ENCODE measurements around the gene ZC3H10. TPM values are rescaled to one million over a fixed set of nuclear protein-coding genes. Genes with fewer than 3 reads are reported as not detected.

The ZC3H10 gene
- total RNA-seq, 1 experiment from 2014 or later: 5.6 TPM

- Histone ChIP-seq H3K9me2 (replicated peaks; ENCODE audit: low read length) (no peaks in the 10 kb centered on the region), H3K27ac (ENCODE audit: low read length) (no peak overlapping the region), H3K79me2 (ENCODE audit: low read length) (no peaks in the 10 kb centered on the region), H4K20me1 (ENCODE audit: low read length) (no peaks in the 10 kb centered on the region), H3K9ac (ENCODE audit: low read length) (no peak overlapping the region), H3K4me1 (ENCODE audit: insufficient read depth, low read length) (peaks cover 11% of the 10 kb centered on the region), H3F3A (ENCODE audit: low read length, unreplicated experiment) (no peaks in the 10 kb centered on the region), H3K9me3 (ENCODE audit: low read length) (no peaks in the 10 kb centered on the region), H3K36me3 (ENCODE audit: low read depth, low read length) (peaks cover 34% of the 10 kb centered on the region), H2AFZ (ENCODE audit: low read length) (no peak overlapping the region), H3K27me3 (ENCODE audit: low read length) (no peaks in the 10 kb centered on the region), H3K4me2 (ENCODE audit: low read length) (no peak overlapping the region), H3K4me3 (ENCODE audit: low read length) (no peak overlapping the region)
- DNase-seq (no peak), ATAC-seq (no peak)
- intact Hi-C loops (cut with micrococcal nuclease): no loop called here
- no TSS peak for BruUV-seq (replicated peaks)
- CTCF ChIA-PET: no interaction called here
- POLR2A ChIA-PET (ENCODE audit: unreplicated experiment): no interaction called here
- TF ChIP-seq CTCF (conservative IDR thresholded peaks at IDR 0.05; ENCODE audit: low read depth, low read length) (no peak), EZH2phosphoT487 (IDR thresholded peaks at IDR 0.05; ENCODE audit: borderline replicate concordance, low read length) (no peak), EZH2 (IDR thresholded peaks at IDR 0.05; ENCODE audit: low read length, unreplicated experiment) (no peak)
These were observed 27.2 kb downstream of the ZC3H10 start for GRCh38 chr12:56145217-56145616.

- Histone ChIP-seq H3K4me3 (ENCODE audit: low read length) (no peak overlapping the region), H3K9me3 (ENCODE audit: low read length) (no peaks in the 10 kb centered on the region), H3K36me3 (ENCODE audit: low read depth, low read length) (peaks cover 30% of the 10 kb centered on the region), H3K27me3 (ENCODE audit: low read length) (no peaks in the 10 kb centered on the region), H4K20me1 (ENCODE audit: low read length) (no peaks in the 10 kb centered on the region), H3K9ac (ENCODE audit: low read length) (no peak overlapping the region), H3K4me1 (ENCODE audit: insufficient read depth, low read length) (peaks cover 20% of the 10 kb centered on the region), H3K79me2 (ENCODE audit: low read length) (no peaks in the 10 kb centered on the region), H2AFZ (ENCODE audit: low read length) (no peak overlapping the region), H3K27ac (ENCODE audit: low read length) (no peak overlapping the region), H3K9me2 (replicated peaks; ENCODE audit: low read length) (no peaks in the 10 kb centered on the region), H3K4me2 (ENCODE audit: low read length) (peak overlapping the region; percentile 7; the same call in 1 of the 2 replicates), H3F3A (ENCODE audit: low read length, unreplicated experiment) (peaks cover 3% of the 10 kb centered on the region)
- ChIA-PET CTCF (no interaction called here), POLR2A (ENCODE audit: unreplicated experiment) (no interaction called here)
- BruUV-seq (replicated peaks): TSS peak; percentile 13
- DNase-seq: peak; percentile 50
- no peak for TF ChIP-seq EZH2 (IDR thresholded peaks at IDR 0.05; ENCODE audit: low read length, unreplicated experiment)
- no peak for TF ChIP-seq CTCF (conservative IDR thresholded peaks at IDR 0.05; ENCODE audit: low read depth, low read length)
- no peak for TF ChIP-seq EZH2phosphoT487 (IDR thresholded peaks at IDR 0.05; ENCODE audit: borderline replicate concordance, low read length)
- intact Hi-C loops (cut with micrococcal nuclease): no loop called here
- peak; percentile 63 for ATAC-seq
These were observed 28.7 kb downstream of the ZC3H10 start for GRCh38 chr12:56146492-56147460.

- Histone ChIP-seq H4K20me1 (ENCODE audit: low read length) (no peaks in the 10 kb centered on the region), H3K79me2 (ENCODE audit: low read length) (peaks cover 12% of the 10 kb centered on the region), H2AFZ (ENCODE audit: low read length) (no peak overlapping the region), H3K27ac (ENCODE audit: low read length) (no peak overlapping the region), H3K36me3 (ENCODE audit: low read depth, low read length) (no peaks in the 10 kb centered on the region; the same call in 1 of the 2 replicates), H3K4me2 (ENCODE audit: low read length) (no peak overlapping the region), H3K9ac (ENCODE audit: low read length) (no peak overlapping the region), H3K9me3 (ENCODE audit: low read length) (no peaks in the 10 kb centered on the region), H3K27me3 (ENCODE audit: low read length) (no peaks in the 10 kb centered on the region), H3K4me1 (ENCODE audit: insufficient read depth, low read length) (peaks cover 29% of the 10 kb centered on the region), H3K9me2 (replicated peaks; ENCODE audit: low read length) (no peaks in the 10 kb centered on the region), H3F3A (ENCODE audit: low read length, unreplicated experiment) (peaks cover 3% of the 10 kb centered on the region), H3K4me3 (ENCODE audit: low read length) (no peak overlapping the region)
- no peak for ATAC-seq
- TF ChIP-seq EZH2phosphoT487 (IDR thresholded peaks at IDR 0.05; ENCODE audit: borderline replicate concordance, low read length) (no peak), CTCF (conservative IDR thresholded peaks at IDR 0.05; ENCODE audit: low read depth, low read length) (no peak), EZH2 (IDR thresholded peaks at IDR 0.05; ENCODE audit: low read length, unreplicated experiment) (no peak)
- ChIA-PET POLR2A (ENCODE audit: unreplicated experiment) (no interaction called here), CTCF (no interaction called here)
- intact Hi-C loops (cut with micrococcal nuclease): no loop called here
- no TSS peak for BruUV-seq (replicated peaks)
- DNase-seq: peak; percentile 41
These were observed 32.5 kb downstream of the ZC3H10 start for GRCh38 chr12:56150563-56150962.
